HG03064 (cell line): Measurements from ENCODE around the gene TMEM45A.
"Not testable (repeated sequence)": the region's sequence is repeated elsewhere in the genome, so short reads cannot be mapped to it uniquely, and the experiment has no call there.

Experiments used
- ATAC-seq: cut with Tn5 transposase; IDR thresholded peaks from one replicate; pipeline ENCODE4 v1.9.1; 2021; ENCODE audit warnings: low read depth; ENCODE audit not compliant: unreplicated experiment

The TMEM45A gene

GRCh38 chr3:100482176-100482575 lies 10.2 kb upstream of the TMEM45A start:
- ATAC-seq, result no peak

- ATAC-seq, result no peak
Measured at GRCh38 chr3:100483529-100483928, 8.9 kb upstream of the TMEM45A start.

GRCh38 chr3:100486808-100487207 lies 5.6 kb upstream of the TMEM45A start:
- no peak for ATAC-seq

GRCh38 chr3:100489118-100489517 lies 3.3 kb upstream of the TMEM45A start:
- no peak for ATAC-seq

GRCh38 chr3:100496711-100497261 lies 4.4 kb downstream of the TMEM45A start:
- peak; percentile 37 for ATAC-seq

- no peak for ATAC-seq
Measured at GRCh38 chr3:100499651-100500050, 7.2 kb downstream of the TMEM45A start.

GRCh38 chr3:100500320-100500880 lies 8.0 kb downstream of the TMEM45A start:
- ATAC-seq, result no peak

- ATAC-seq, result no peak
Measured at GRCh38 chr3:100503448-100503847, 11.0 kb downstream of the TMEM45A start.

GRCh38 chr3:100506355-100506754 lies 13.9 kb downstream of the TMEM45A start:
- ATAC-seq, result no peak

- ATAC-seq, result not testable (repeated sequence)
Measured at GRCh38 chr3:100509818-100510217, 17.4 kb downstream of the TMEM45A start.

- no peak for ATAC-seq
Measured at GRCh38 chr3:100516232-100516631, 23.8 kb downstream of the TMEM45A start.

GRCh38 chr3:100516838-100517237 lies 24.4 kb downstream of the TMEM45A start:
- ATAC-seq, result no peak

GRCh38 chr3:100517276-100517675 lies 24.9 kb downstream of the TMEM45A start:
- no peak for ATAC-seq

GRCh38 chr3:100518244-100518643 lies 25.8 kb downstream of the TMEM45A start:
- no peak for ATAC-seq

- ATAC-seq, result no peak
Measured at GRCh38 chr3:100518983-100519382, 26.6 kb downstream of the TMEM45A start.

- ATAC-seq, result no peak
Measured at GRCh38 chr3:100521439-100521845, 29.0 kb downstream of the TMEM45A start.

- ATAC-seq, result no peak
Measured at GRCh38 chr3:100522125-100522524, 29.7 kb downstream of the TMEM45A start.

GRCh38 chr3:100523050-100523760 lies 30.8 kb downstream of the TMEM45A start:
- no peak for ATAC-seq

GRCh38 chr3:100525753-100526612 lies 33.6 kb downstream of the TMEM45A start:
- ATAC-seq, result no peak

- no peak for ATAC-seq
Measured at GRCh38 chr3:100526613-100527346, 34.4 kb downstream of the TMEM45A start.

- no peak for ATAC-seq
Measured at GRCh38 chr3:100527347-100527735, 34.9 kb downstream of the TMEM45A start.
